Lung microvascular endothelial cell (primary cell): ENCODE data around the gene INPP4B. TPM values are rescaled to one million over a fixed set of nuclear protein-coding genes. Genes with fewer than 3 reads are reported as not detected.
A peak's percentile ranks its signal among the peaks of the same experiment; 100 is the strongest.

Experiments
- DNase-seq, 2 donors: peaks; one replicate each; pipeline versions ENCODE4 v3.0.0 to v3.0.0-alpha.2; 2010; ENCODE audit warnings: low read depth in 2 of 2
- total RNA-seq: library from RNA; depleted of rRNA; stranded (reverse); fragments of >200 nt; gene quantifications from 2 replicates; pipeline ENCODE4 v1.2.1, GENCODE V29; 2014

INPP4B gene
- total RNA-seq, 1 donor from 2014 or later, result 33.5 TPM

GRCh38 chr4:142030010-142030409 is 816.1 kb downstream of the INPP4B start:
- DNase-seq, result peak in 1 of 2 donors; percentile 12

- no peak for DNase-seq
Measured at GRCh38 chr4:142021761-142022160, 824.3 kb downstream of the INPP4B start.

- DNase-seq, result no peak
Measured at GRCh38 chr4:142021181-142021580, 824.9 kb downstream of the INPP4B start.

- DNase-seq, result no peak
Measured at GRCh38 chr4:142016031-142016430, 830.1 kb downstream of the INPP4B start.

GRCh38 chr4:142009751-142010150 is 836.4 kb downstream of the INPP4B start:
- no peak for DNase-seq

GRCh38 chr4:142005519-142005918 is 840.6 kb downstream of the INPP4B start:
- no peak for DNase-seq

GRCh38 chr4:141999446-142000143 is 846.5 kb downstream of the INPP4B start:
- no peak for DNase-seq

GRCh38 chr4:141995056-141995455 is 851.0 kb downstream of the INPP4B start:
- no peak for DNase-seq

GRCh38 chr4:141977433-141977832 is 868.7 kb downstream of the INPP4B start:
- no peak for DNase-seq
